SK-N-SH (cell line): ENCODE measurements around the gene MARS1. TPM values are rescaled to one million over a fixed set of nuclear protein-coding genes. Genes with fewer than 3 reads are reported as not detected.

Experiments
- CTCF ChIA-PET: fragments of 300-600, 350-600 bp; formaldehyde crosslinking; extraction: SDS; loops from one replicate; lab custom pipeline; 2021; lab: Yijun Ruan, JAX
- POLR2A ChIA-PET: fragments of 350-600 bp; sonication (Branson Sonifier 250); formaldehyde crosslinking; extraction: SDS; loops from one replicate; lab custom pipeline; 2020; ENCODE audit warnings: antibody characterized with exemption, inconsistent platforms; lab: Yijun Ruan, JAX
- DNase-seq: peaks from one replicate; pipeline ENCODE4 v3.0.0; 2012
- H2AFZ ChIP-seq: fragments of 200-600 bp; sonication (generic); 2 replicates; pipeline ENCODE4 v1.8.1; 2016; ENCODE audit warnings: antibody characterized with exemption, mild to moderate bottlenecking, low read depth
- H3F3A ChIP-seq: fragments of 200-600 bp; sonication (generic); replicated peaks from 2 replicates; pipeline ENCODE3; 2016; ENCODE audit warnings: antibody characterized with exemption, mild to moderate bottlenecking; ENCODE audit not compliant: insufficient read depth
- H3K27ac ChIP-seq, 2 experiments: fragments of 200-500 bp in 1 of 2; fragments of 200-600 bp in 1 of 2; sonication (Bioruptor generic) in 1 of 2; sonication (generic), shearing (Covaris generic) in 1 of 2; 2 replicates each; pipeline versions ENCODE4 v1.5.1 to v1.6.1; 2014 to 2016; ENCODE audit warnings: low read depth in 2 of 2, inconsistent platforms in 1 of 2, low read length in 1 of 2, mild to moderate bottlenecking in 1 of 2, mixed read lengths in 1 of 2
- H3K27me3 ChIP-seq: fragments of 200-600 bp; sonication (generic), shearing (Covaris generic); 2 replicates; pipeline ENCODE4 v1.6.1; 2016; ENCODE audit warnings: mixed run types; ENCODE audit not compliant: insufficient read depth
- H3K36me3 ChIP-seq, 2 experiments: fragments of 200-500 bp in 1 of 2; fragments of 200-600 bp in 1 of 2; sonication (Bioruptor generic) in 1 of 2; sonication (generic) in 1 of 2; replicated peaks in 1 of 2; 2 replicates each; pipeline versions ENCODE3 to v1.5.1; 2014 to 2016; ENCODE audit warnings: low read length in 1 of 2, mild to moderate bottlenecking in 1 of 2; ENCODE audit not compliant: insufficient read depth in 2 of 2, control insufficient read depth in 1 of 2
- H3K4me1 ChIP-seq, 2 experiments: fragments of 200-500 bp in 1 of 2; fragments of 200-600 bp in 1 of 2; sonication (Bioruptor generic) in 1 of 2; sonication (generic), shearing (Covaris generic) in 1 of 2; 2 replicates each; pipeline versions ENCODE4 v1.5.1 to v1.6.1; 2014 to 2016; ENCODE audit warnings: low read depth in 1 of 2, low read length in 1 of 2, mixed run types in 1 of 2; ENCODE audit not compliant: insufficient read depth in 2 of 2, control insufficient read depth in 1 of 2
- H3K4me2 ChIP-seq: fragments of 200-600 bp; sonication (generic), shearing (Covaris generic); 2 replicates; pipeline ENCODE4 v1.6.1; 2017; ENCODE audit warnings: mixed run types
- H3K4me3 ChIP-seq, 2 experiments: fragments of 200-500 bp in 1 of 2; fragments of 200-600 bp in 1 of 2; sonication (Bioruptor generic) in 1 of 2; sonication (generic), shearing (Covaris generic) in 1 of 2; 2 replicates each; pipeline versions ENCODE4 v1.5.1 to v1.8.1; 2014 to 2016; ENCODE audit warnings: low read depth in 2 of 2, inconsistent platforms in 1 of 2, low read length in 1 of 2, mild to moderate bottlenecking in 1 of 2, mixed read lengths in 1 of 2, moderate library complexity in 1 of 2
- H3K79me2 ChIP-seq: fragments of 200-600 bp; sonication (generic); 2 replicates; pipeline ENCODE4 v1.8.1; 2017; ENCODE audit warnings: mild to moderate bottlenecking; ENCODE audit not compliant: insufficient read depth
- H3K9ac ChIP-seq: fragments of 200-600 bp; sonication (generic); 2 replicates; pipeline ENCODE4 v1.6.1; 2017; ENCODE audit warnings: mixed run types
- H3K9me2 ChIP-seq: fragments of 200-600 bp; sonication (generic); 2 replicates; pipeline ENCODE4 v1.6.1; 2017; ENCODE audit warnings: mixed run types
- H3K9me3 ChIP-seq: fragments of 200-600 bp; sonication (generic); 2 replicates; pipeline ENCODE4 v1.6.1; 2017; ENCODE audit warnings: mixed run types, mild to moderate bottlenecking, moderate library complexity
- H4K20me1 ChIP-seq: fragments of 200-600 bp; sonication (generic); 2 replicates; pipeline ENCODE4 v1.6.1; 2017; ENCODE audit warnings: mild to moderate bottlenecking, mixed run types; ENCODE audit not compliant: insufficient read depth
- MXI1 ChIP-seq: IDR thresholded peaks from 2 replicates; pipeline ENCODE4 v1.6.1; 2012; ENCODE audit warnings: mild to moderate bottlenecking, low read depth, low read length, improper control_type of control experiment
- NRF1 ChIP-seq: IDR thresholded peaks from 2 replicates; pipeline ENCODE4 v1.6.1; 2012; ENCODE audit warnings: low read depth, mild to moderate bottlenecking, low read length
- PBX3 ChIP-seq: IDR thresholded peaks from 2 replicates; pipeline ENCODE4; 2012
- POLR2AphosphoS5 ChIP-seq: IDR thresholded peaks from 2 replicates; pipeline ENCODE4 v1.6.1; 2012; ENCODE audit warnings: low read depth, low read length
- RFX5 ChIP-seq: IDR thresholded peaks from 2 replicates; pipeline ENCODE4 v1.6.1; 2012; ENCODE audit warnings: mild to moderate bottlenecking, improper control_type of control experiment, low read length
- WGBS: methylation state at CpG from one replicate; pipeline ENCODE4 v1.1.6; 2017; ENCODE audit warnings: low lambda C conversion rate; 5-methylcytosine and 5-hydroxymethylcytosine counted together
- polyA plus RNA-seq, 3 experiments: library from polyadenylated mRNA; depleted of rRNA; stranded (reverse); fragments of >200 nt; gene quantifications; 2 replicates each; pipeline ENCODE4 v1.2.3, GENCODE V29; 2012

Gene MARS1
- polyA plus RNA-seq, 1 of the 3 experiments (the other 2 are of a cell fraction), result 158 TPM

GRCh38 chr12:57518920-57519795 lies 31.3 kb downstream of the MARS1 start:
- Histone ChIP-seq H2AFZ (no peak overlapping the region), H3K27me3 (no peaks in the 10 kb centered on the region), H3K27ac (peak overlapping the region; percentile 97 to 98), H3K4me3 (peak overlapping the region; percentile 72 to 94), H3F3A (peaks cover 62% of the 10 kb centered on the region), H3K9ac (peak overlapping the region; percentile 98), H3K79me2 (peaks cover 48% of the 10 kb centered on the region), H3K9me3 (no peaks in the 10 kb centered on the region), H3K9me2 (no peaks in the 10 kb centered on the region), H3K4me2 (peak overlapping the region; percentile 92), H3K4me1 (peaks cover 36 to 40% of the 10 kb centered on the region in 2 experiments), H3K36me3 (peaks cover 43 to 49% of the 10 kb centered on the region in 2 experiments), H4K20me1 (peaks cover 48% of the 10 kb centered on the region)
- DNase-seq, result no peak
- POLR2A ChIA-PET, result interaction anchor here (0.6 to 2.2 kb wide), 11 partner anchors 13 to 1172 kb away, joined by 3 to 13 read pairs (median 5); partner anchors contain the start of genes DCTN2, MARS1 and SHMT2
- CTCF ChIA-PET, result interaction anchor here (1.0 to 1.9 kb wide), 3 partner anchors 44 to 60 kb away, joined by 3 to 5 read pairs (median 3); no protein-coding TSS in a partner anchor
- TF ChIP-seq POLR2AphosphoS5 (peak; percentile 1; the same call in 1 of the 2 replicates), PBX3 (no peak), RFX5 (no peak)
- 32% methylated on average over 6 of the region's 7 CpGs for WGBS

- Histone ChIP-seq H3K36me3 (peaks cover 43 to 44% of the 10 kb centered on the region in 2 experiments), H3K79me2 (peaks cover 54% of the 10 kb centered on the region), H3K27ac (peak overlapping the region; percentile 97 to 98), H3F3A (peaks cover 62% of the 10 kb centered on the region), H4K20me1 (peaks cover 48% of the 10 kb centered on the region), H3K9me2 (no peaks in the 10 kb centered on the region), H3K9me3 (no peaks in the 10 kb centered on the region), H3K4me1 (peaks cover 41 to 42% of the 10 kb centered on the region in 2 experiments), H3K27me3 (no peaks in the 10 kb centered on the region), H3K9ac (peak overlapping the region; percentile 98), H2AFZ (no peak overlapping the region), H3K4me2 (peak overlapping the region; percentile 92), H3K4me3 (peak overlapping the region; percentile 72 to 94)
- CTCF ChIA-PET, result interaction anchor here (1.0 to 1.9 kb wide), 3 partner anchors 44 to 61 kb away, joined by 3 to 5 read pairs (median 3); no protein-coding TSS in a partner anchor
- 7% methylated on average over 3 of the region's 8 CpGs for WGBS
- no peak for DNase-seq
- no peak for TF ChIP-seq NRF1
- TF ChIP-seq MXI1, result peak; percentile 67; the same call in 1 of the 2 replicates
- POLR2A ChIA-PET, result interaction anchor here (1.0 to 2.2 kb wide), 13 partner anchors 13 to 290 kb away, joined by 3 to 13 read pairs (median 4); partner anchors contain the start of genes DCTN2, MARS1 and SHMT2
Observed at GRCh38 chr12:57519796-57520052, 31.9 kb downstream of the MARS1 start.
